K562 (cell line): ENCODE data around the gene DET1. TPM values are rescaled to one million over a fixed set of nuclear protein-coding genes. Genes with fewer than 3 reads are reported as not detected.
A peak's percentile ranks its signal among the peaks of the same experiment; 100 is the strongest.

Experiments used
- ATAC-seq: fragments of 200-7000 bp; cut with Tn5 transposase; 3 replicates; pipeline ENCODE4 v1.9.1; 2020; ENCODE audit warnings: moderate library complexity
- BruUV-seq: library from RNA; stranded (reverse); fragments of 400-500 nt; replicated peaks from 2 replicates; lab custom pipeline; 2021; lab: Mats Ljungman, UMichigan
- CTCF ChIA-PET: fragments of 300-600 bp; formaldehyde crosslinking; extraction: SDS; loops from one replicate; lab custom pipeline; 2021; ENCODE audit warnings: low intra/inter-chr PET ratio; lab: Yijun Ruan, JAX
- POLR2A ChIA-PET: fragments of 300-600, 350-650 bp; sonication (Branson Sonifier 250); formaldehyde crosslinking; extraction: SDS; loops from one replicate; lab custom pipeline; 2021; ENCODE audit warnings: antibody characterized with exemption, inconsistent platforms; lab: Yijun Ruan, JAX
- DNase-seq, 4 experiments: peaks; one replicate each; pipeline versions ENCODE4 v3.0.0 to v3.0.0-alpha.2; 2011 to 2018; ENCODE audit warnings: low spot score in 3 of 4, mixed read lengths in 3 of 4; ENCODE audit errors: extremely low read depth in 1 of 4
- FAIRE-seq: peaks from 2 replicates; lab custom pipeline; 2011; peaks lifted over from hg19 to GRCh38; lab: Jason Lieb, UNC
- H2AFZ ChIP-seq: 2 replicates; pipeline ENCODE4 v1.6.0; 2011; ENCODE audit warnings: low read depth, low read length, control low read depth, inconsistent platforms
- H3K27ac ChIP-seq: fragments of 200-600 bp; 3 replicates; pipeline ENCODE4 v1.8.0; 2011; ENCODE audit warnings: low read depth, mild to moderate bottlenecking, control low read depth, inconsistent platforms, low read length, moderate library complexity, mixed read lengths; ENCODE audit errors: extremely low read depth
- H3K27me3 ChIP-seq, 2 experiments: fragments of 300-600 bp in 1 of 2; 2 replicates in 1 of 2; 3 replicates in 1 of 2; pipeline versions ENCODE4 v1.6.0 to v1.8.0; 2011; ENCODE audit warnings: inconsistent platforms in 2 of 2, low read length in 2 of 2, mild to moderate bottlenecking in 1 of 2, mixed read lengths in 1 of 2, moderate library complexity in 1 of 2; ENCODE audit not compliant: control insufficient read depth in 2 of 2, insufficient read depth in 2 of 2
- H3K36me3 ChIP-seq: fragments of 300-600 bp; 3 replicates; pipeline ENCODE4 v1.8.0; 2011; ENCODE audit warnings: mild to moderate bottlenecking, low read length, inconsistent platforms; ENCODE audit not compliant: control insufficient read depth, insufficient read depth
- H3K4me1 ChIP-seq, 2 experiments: fragments of 200-600 bp in 1 of 2; replicated peaks in 1 of 2; 2 replicates in 1 of 2; 3 replicates in 1 of 2; pipeline versions ENCODE4 v1.5.1 to v1.8.0; 2011; ENCODE audit warnings: inconsistent platforms in 2 of 2, low read length in 2 of 2, mild to moderate bottlenecking in 1 of 2, mixed read lengths in 1 of 2, moderate library complexity in 1 of 2; ENCODE audit not compliant: control insufficient read depth in 2 of 2, insufficient read depth in 2 of 2
- H3K4me2 ChIP-seq: 2 replicates; pipeline ENCODE4 v1.6.1; 2011; ENCODE audit warnings: low read length, control low read depth, inconsistent platforms, mixed read lengths; ENCODE audit not compliant: insufficient read depth
- H3K4me3 ChIP-seq: fragments of 200-600 bp; sonication (generic), shearing (Covaris generic); 2 replicates; pipeline ENCODE4 v1.5.1; 2016; ENCODE audit warnings: control low read depth, inconsistent platforms
- H3K79me2 ChIP-seq: fragments of 200-600 bp; 3 replicates; pipeline ENCODE4 v1.8.0; 2011; ENCODE audit warnings: low read length, inconsistent platforms; ENCODE audit not compliant: control insufficient read depth, insufficient read depth
- H3K9ac ChIP-seq, 2 experiments: 2 replicates each; pipeline versions ENCODE4 v1.6.0 to v1.6.1; 2011; ENCODE audit warnings: low read depth in 2 of 2, low read length in 2 of 2, control low read depth in 1 of 2, inconsistent platforms in 1 of 2, mild to moderate bottlenecking in 1 of 2, mixed read lengths in 1 of 2; ENCODE audit not compliant: insufficient read depth in 1 of 2
- H3K9me1 ChIP-seq: one replicate; pipeline ENCODE4 v1.6.0; 2011; ENCODE audit warnings: inconsistent platforms, mild to moderate bottlenecking, low read length, moderate library complexity; ENCODE audit not compliant: control insufficient read depth, insufficient read depth
- H3K9me3 ChIP-seq: replicated peaks from 2 replicates; pipeline ENCODE4 v1.5.1; 2011; ENCODE audit warnings: low read depth, low read length, inconsistent platforms; ENCODE audit not compliant: control insufficient read depth, insufficient read depth
- H4K20me1 ChIP-seq: replicated peaks from 2 replicates; pipeline ENCODE4 v1.6.1; 2011; ENCODE audit warnings: low read length, inconsistent platforms, mixed read lengths; ENCODE audit not compliant: control insufficient read depth, insufficient read depth
- MEIS2 ChIP-seq: fragments of 450-650 bp; IDR thresholded peaks from 2 replicates; pipeline ENCODE4 v1.6.1; 2014; ENCODE audit warnings: mild to moderate bottlenecking; ENCODE audit not compliant: partially characterized antibody
- PBX2 ChIP-seq, 2 experiments: IDR thresholded peaks in 1 of 2; conservative IDR thresholded peaks in 1 of 2; 2 replicates each; pipeline ENCODE4 v1.6.1; 2016; ENCODE audit warnings: low read depth in 2 of 2, mild to moderate bottlenecking in 1 of 2, missing compliant biosample characterization in 1 of 2, missing genetic modification characterization in 1 of 2, moderate library complexity in 1 of 2
- PKNOX1 ChIP-seq: fragments of 450-650 bp; IDR thresholded peaks from 2 replicates; pipeline ENCODE4 v1.6.1; 2016
- PRDM10 ChIP-seq: fragments of 450-650 bp; IDR thresholded peaks from 2 replicates; pipeline ENCODE4 v1.6.1; 2018; ENCODE audit not compliant: partially characterized antibody
- ZNF280A ChIP-seq: fragments of 450-650 bp; IDR thresholded peaks from 2 replicates; pipeline ENCODE4 v1.6.1; 2018; ENCODE audit warnings: mild to moderate bottlenecking, low read depth; ENCODE audit not compliant: partially characterized antibody
- ZNF324 ChIP-seq: fragments of 250-450 bp; sonication (Bioruptor Pico); IDR thresholded peaks from 2 replicates; pipeline ENCODE4 v1.4.0; 2020; ENCODE audit warnings: mild to moderate bottlenecking
- WGBS: fragments of 100-300 bp; shearing (Covaris generic); methylation state at CpG from one replicate; pipeline ENCODE4 v1.1.6; 2016; ENCODE audit warnings: low coverage, mixed read lengths; ENCODE audit not compliant: insufficient coverage; ENCODE audit errors: missing lambda C conversion rate; 5-methylcytosine and 5-hydroxymethylcytosine counted together
- in situ Hi-C: fragments of 300-500 bp; cut with MboI; formaldehyde crosslinking; loops from 4 replicates; pipeline ENCODE4 v1.15.0; 2018; ENCODE audit warnings: inconsistent platforms, mixed read lengths
- intact Hi-C: fragments of 100-400 bp; cut with micrococcal nuclease; formaldehyde crosslinking; loops from 2 replicates; pipeline ENCODE4 v1.14.2; 2022
- polyA plus RNA-seq, 8 experiments: library from polyadenylated mRNA; depleted of rRNA in 4 of 8; stranded (reverse) in 5 of 8; unstranded in 3 of 8; fragments of >200 nt; fragmentation: Nextera tagmentation in 2 of 8; fragmentation: Illumina TruSeq in 1 of 8; extraction: Ambion mirVana in 2 of 8; extraction: Trizol in 1 of 8; gene quantifications; 2 replicates each; pipeline versions ENCODE4 v1.2.1 to v1.2.3, GENCODE V29; 2011 to 2014; ENCODE audit warnings: inconsistent platforms in 1 of 8, missing spikeins in 1 of 8
- total RNA-seq, 7 experiments: library from RNA; depleted of rRNA in 6 of 7; stranded (reverse); fragments of >200 nt in 6 of 7; fragmentation: Illumina TruSeq in 2 of 7; extraction: Trizol in 2 of 7; gene quantifications; 2 replicates each; pipeline versions ENCODE4 v1.2.1 to v1.2.3, GENCODE V29; 2011 to 2021; ENCODE audit warnings: low replicate concordance in 1 of 7

Gene DET1
- total and polyA plus RNA-seq, 9 of the 15 experiments (the other 6 are each of a cell fraction or from before 2014, with no cell fraction given): 4.2 to 8.1 (median 6.0) TPM

- no peaks in the 10 kb centered on the region for H3K9me3 ChIP-seq
- no peaks in the 10 kb centered on the region for H3K4me1 ChIP-seq
- FAIRE-seq (no peak), DNase-seq (no peak), ATAC-seq (no peak)
- no peaks in the 10 kb centered on the region for H3K79me2 ChIP-seq
- ChIA-PET CTCF (no interaction called here), POLR2A (interaction anchor here (0.6 kb wide), 1 partner anchor 13 kb away, joined by 3 read pairs; no protein-coding TSS in a partner anchor)
- no TSS peak for BruUV-seq
- 0% methylated on average over 4 of the region's 4 CpGs for WGBS
- intact Hi-C loops: no loop called here
- no peaks in the 10 kb centered on the region for H3K9me1 ChIP-seq
- in situ Hi-C loops: no loop called here
- peaks cover 5% of the 10 kb centered on the region in 2 experiments for H3K27me3 ChIP-seq
- no peak overlapping the region for H3K9ac ChIP-seq
- H4K20me1 ChIP-seq: no peaks in the 10 kb centered on the region
- TF ChIP-seq PBX2 (CRISPR knock-in tag; IDR thresholded peaks at IDR 0.05; ENCODE audit: low read depth) (no peak), PBX2 (tag; conservative IDR thresholded peaks at IDR 0.05; ENCODE audit: low read depth) (peak; percentile 54), ZNF324 (CRISPR knock-in tag) (no peak), PRDM10 (peak; percentile 33), MEIS2 (peak; percentile 67), PKNOX1 (peak; percentile 53; the same call in 1 of the 2 replicates), ZNF280A (no peak)
- no peak overlapping the region for H2AFZ ChIP-seq
- no peak overlapping the region for H3K4me3 ChIP-seq
- H3K27ac ChIP-seq: no peak overlapping the region
- no peak overlapping the region for H3K4me2 ChIP-seq
- no peaks in the 10 kb centered on the region for H3K36me3 ChIP-seq
Observed at GRCh38 chr15:88586401-88587162, 40.1 kb upstream of the DET1 start.
